Tongue (tissue), 2 donors: ENCODE measurements around the gene INTS12. TPM values are rescaled to one million over a fixed set of nuclear protein-coding genes. Genes with fewer than 3 reads are reported as not detected.

Experiments
- DNase-seq: peaks from one replicate; pipeline ENCODE4 v3.0.0-alpha.2; 2015
- total RNA-seq: library from RNA; depleted of rRNA; stranded (reverse); fragments of >200 nt; gene quantifications from one replicate; pipeline ENCODE4 v1.2.3, GENCODE V29; 2014

INTS12 gene
- total RNA-seq, 1 donor from 2014 or later: 19.3 TPM

- DNase-seq: peak; percentile 44
Observed at GRCh38 chr4:105683038-105683437, 25.5 kb downstream of the INTS12 start.

DNA sequence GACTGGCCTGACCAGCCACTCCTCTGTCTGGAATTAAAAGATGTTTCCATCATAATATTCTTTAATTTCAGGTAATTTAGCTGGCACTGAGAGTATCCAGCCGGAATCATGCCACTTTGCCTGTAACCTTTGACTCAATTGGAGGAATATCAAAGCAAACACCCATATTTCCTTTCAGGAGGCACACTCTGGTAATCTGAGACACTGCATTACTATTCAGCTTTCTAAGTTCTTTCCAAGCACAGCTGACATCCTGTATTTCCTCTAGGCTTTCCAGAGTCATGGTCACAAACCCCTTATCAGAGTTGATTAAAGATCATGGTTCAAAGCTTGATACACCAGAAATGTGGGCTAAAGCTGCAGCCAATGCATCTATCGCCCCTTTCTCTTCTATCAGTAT, 29.3 kb downstream of the INTS12 start:
- no peak for DNase-seq

GRCh38 chr4:105677709-105678108, 30.8 kb downstream of the INTS12 start:
- DNase-seq: no peak

- DNase-seq: no peak
Observed at GRCh38 chr4:105674011-105674410, 34.5 kb downstream of the INTS12 start.

DNA sequence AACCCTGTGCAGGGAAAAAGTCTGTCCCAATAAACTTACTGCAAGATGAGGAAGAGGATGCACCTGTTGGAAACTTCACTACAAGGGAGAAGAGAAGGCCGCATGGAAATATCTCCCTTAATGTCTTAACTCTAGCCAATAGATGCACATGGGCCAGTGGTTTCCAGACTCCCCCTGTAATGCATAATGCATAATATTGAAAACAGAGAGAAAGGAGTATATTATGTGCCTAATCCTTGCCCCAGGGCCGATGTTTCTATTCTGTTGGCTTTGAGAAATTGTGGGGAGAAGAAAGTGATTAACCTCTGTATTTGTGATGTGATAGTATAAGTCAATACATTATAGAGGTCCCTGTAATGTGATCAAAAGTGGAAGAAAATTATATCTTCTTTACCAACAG, 37.2 kb downstream of the INTS12 start:
- no peak for DNase-seq

GRCh38 chr4:105670684-105671083, 37.8 kb downstream of the INTS12 start:
- no peak for DNase-seq

GRCh38 chr4:105666693-105667092, 41.8 kb downstream of the INTS12 start:
- peak; percentile 4 for DNase-seq

GRCh38 chr4:105662935-105663675, 45.4 kb downstream of the INTS12 start:
- no peak for DNase-seq

DNA sequence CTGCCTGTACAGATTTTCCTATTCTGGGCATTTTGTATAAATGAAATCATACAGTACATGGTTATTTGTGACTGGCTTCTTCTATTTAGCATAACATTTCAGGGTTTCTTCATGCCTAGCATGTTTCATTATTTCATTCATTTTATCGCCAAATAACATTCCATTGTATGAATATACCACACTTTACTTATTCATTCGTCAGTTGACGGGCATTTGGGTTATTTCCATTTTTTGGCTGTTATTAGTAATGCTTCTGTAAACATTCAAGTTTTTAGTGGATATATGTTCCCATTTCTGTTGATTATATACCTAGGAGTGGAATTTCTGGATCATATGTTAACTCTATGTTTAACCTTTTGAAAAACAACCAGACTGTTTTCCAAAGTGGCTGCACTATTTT, 47.5 kb downstream of the INTS12 start:
- DNase-seq: no peak

- DNase-seq: no peak
Observed at GRCh38 chr4:105659190-105659589, 49.3 kb downstream of the INTS12 start.

DNA sequence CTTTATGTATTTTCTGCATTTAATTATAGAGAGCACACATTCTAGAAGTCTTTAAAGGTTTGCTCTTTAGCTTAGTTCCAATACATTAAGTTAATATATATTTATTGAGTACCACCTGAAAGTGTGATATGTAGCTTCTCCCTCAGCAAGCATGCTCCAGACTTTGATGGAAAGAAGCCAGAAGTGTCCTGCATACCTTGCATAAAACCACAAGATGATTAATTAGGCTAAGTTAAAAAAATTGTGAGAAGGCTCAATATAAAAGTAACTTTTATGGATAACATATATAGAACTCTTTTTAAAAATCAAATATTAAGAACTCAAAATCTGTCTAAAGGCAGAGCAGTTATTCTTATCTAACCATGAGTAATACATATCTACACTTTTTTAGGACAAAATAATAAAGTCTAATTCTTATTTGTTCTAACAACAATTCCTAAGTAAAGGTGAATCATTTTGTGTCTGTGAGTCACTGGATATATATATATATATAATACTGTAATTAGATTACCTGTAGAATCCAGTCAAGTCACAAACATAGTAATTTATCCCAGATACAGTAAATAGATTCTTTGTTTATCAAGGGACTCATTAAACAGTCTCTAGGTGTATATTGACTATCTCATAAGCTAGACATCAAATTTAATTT, 51.2 kb downstream of the INTS12 start:
- no peak for DNase-seq

DNA sequence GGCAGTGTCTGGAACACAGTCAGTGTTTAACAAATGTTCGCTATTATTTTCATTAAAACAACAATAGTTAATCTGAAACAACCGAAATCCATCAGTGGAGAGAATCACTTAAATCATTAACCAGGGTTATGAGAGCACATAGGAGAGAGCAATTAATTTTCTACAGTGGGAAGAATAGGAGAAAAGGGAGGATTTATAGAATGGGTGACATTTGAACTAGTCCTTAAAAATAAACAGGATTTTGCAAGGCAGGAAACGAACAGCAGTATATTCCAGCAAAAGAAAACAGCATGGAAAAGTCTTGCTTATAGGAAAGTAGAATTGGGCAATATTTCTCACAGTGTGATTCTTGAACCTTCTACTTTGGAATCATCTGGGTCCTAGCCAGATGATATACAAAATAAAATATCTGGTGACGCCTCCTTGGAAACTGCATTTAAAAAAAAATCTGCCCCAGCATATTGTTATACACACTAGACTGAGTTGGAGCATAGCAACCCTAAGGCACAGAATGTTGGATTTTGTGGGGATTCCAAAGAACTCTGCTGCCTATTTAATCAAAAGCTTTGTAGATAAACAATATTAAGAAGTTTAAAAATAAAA, 56.1 kb downstream of the INTS12 start:
- no peak for DNase-seq

DNA sequence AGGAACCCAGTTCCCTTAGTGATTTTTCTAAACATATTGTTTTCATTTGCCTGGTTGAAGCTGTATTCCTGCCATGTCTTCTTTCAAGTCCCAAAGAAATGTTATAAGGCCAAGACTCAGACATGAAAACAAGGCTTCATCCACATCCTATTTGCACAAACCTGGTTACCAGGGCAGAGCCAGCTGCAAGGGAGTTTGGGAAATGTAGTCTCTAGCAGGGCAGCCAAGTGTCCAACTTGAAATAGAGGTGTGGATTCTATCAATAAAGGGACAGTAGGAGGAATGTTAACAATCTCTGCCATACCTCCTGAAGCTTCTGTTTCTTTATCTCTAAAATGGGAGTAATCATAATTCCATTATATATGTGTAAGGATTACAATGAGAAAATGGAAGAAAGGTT, 56.6 kb downstream of the INTS12 start:
- no peak for DNase-seq

DNA sequence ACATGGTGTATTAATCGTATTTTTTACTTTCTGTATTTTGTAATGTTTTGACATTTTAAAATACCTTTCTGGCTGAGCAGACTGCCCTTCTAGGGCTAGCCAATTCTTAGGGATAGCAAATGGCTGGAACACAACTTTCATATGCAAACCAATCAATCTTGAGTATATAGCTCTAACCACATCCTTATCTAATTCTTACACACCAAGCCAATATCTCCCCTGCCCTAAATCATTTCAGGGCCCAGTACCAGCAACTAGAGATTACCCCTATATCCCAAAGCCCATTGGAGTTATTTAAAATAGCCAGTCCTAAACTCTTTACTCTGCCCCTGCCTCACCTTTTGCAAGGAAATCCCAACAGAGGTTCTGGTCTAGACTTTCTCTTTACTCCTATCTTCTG, 58.3 kb downstream of the INTS12 start:
- DNase-seq: no peak

DNA sequence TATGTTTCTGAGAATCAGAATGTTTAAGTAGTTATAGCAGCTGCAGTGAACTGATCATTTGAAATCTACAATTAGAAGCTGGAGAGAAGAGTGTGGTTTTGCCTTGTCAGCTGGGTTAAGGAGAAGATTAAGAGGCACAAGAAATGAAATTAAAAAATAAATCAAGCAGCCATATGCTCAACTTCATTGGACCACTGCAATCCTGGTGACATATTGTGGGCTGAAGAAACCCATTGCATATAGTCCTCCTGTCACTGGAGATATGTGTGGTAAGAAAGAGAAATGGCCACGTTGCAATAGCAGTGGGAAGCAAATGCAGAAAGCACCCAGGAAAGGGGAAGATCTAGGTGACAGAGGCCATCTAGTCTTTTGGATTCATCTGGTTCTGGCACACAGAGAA, 63.0 kb downstream of the INTS12 start:
- DNase-seq: no peak

- DNase-seq: no peak
Observed at GRCh38 chr4:105644257-105644656, 64.2 kb downstream of the INTS12 start.

GRCh38 chr4:105641845-105642244, 66.6 kb downstream of the INTS12 start:
- no peak for DNase-seq

- DNase-seq: peak; percentile 68
Observed at GRCh38 chr4:105637408-105638176, 70.9 kb downstream of the INTS12 start.

DNA sequence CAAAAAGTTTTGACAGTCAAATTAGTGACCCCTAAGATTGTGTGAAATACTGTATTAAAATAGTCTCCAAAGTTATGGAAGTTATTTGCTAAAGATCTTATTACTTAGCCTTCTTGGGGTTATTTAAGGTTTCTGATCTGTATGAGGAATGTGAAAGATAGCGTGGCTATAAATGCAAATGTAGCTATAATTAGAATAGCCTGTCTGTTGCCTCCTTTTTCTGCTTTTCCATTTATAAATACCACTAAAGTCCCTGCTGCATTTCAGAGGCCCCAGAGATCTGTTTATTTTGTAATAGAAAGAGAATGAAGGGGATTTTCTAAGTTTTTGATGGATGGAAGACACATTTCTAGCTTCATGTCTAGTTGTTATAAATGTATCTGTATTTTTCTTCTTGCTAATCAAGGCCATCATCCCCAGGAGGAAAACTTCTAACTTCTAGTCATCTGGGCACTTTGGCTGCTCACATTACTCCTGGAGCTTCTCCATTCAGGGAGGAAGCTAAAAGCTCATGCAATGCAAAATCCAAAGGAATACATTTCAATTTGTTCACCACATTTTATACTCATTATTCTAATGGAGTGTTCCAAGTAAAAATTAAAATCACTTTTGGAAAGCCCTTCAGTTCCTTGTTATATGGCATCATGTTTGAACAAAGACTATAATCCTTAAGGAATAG, 73.9 kb downstream of the INTS12 start:
- no peak for DNase-seq

- DNase-seq: no peak
Observed at GRCh38 chr4:105633241-105633640, 75.2 kb downstream of the INTS12 start.
